Amniotic epithelial cell (primary cell): ENCODE measurements around the gene SCAMP3.
"Not testable (repeated sequence)": the region's sequence is repeated elsewhere in the genome, so short reads cannot be mapped to it uniquely, and the experiment has no call there.

Experiments
- DNase-seq: peaks from one replicate; pipeline ENCODE4 v3.0.0-alpha.2; 2010; ENCODE audit warnings: low read depth

Gene SCAMP3

GRCh38 chr1:155227261-155228095 lies 34.7 kb downstream of the SCAMP3 start:
- DNase-seq: peak; percentile 98

- DNase-seq: no peak
Observed at GRCh38 chr1:155226910-155227260, 35.3 kb downstream of the SCAMP3 start.

- DNase-seq: peak; percentile 74
Observed at GRCh38 chr1:155226188-155226909, 35.8 kb downstream of the SCAMP3 start.

GRCh38 chr1:155225404-155225759 lies 36.8 kb downstream of the SCAMP3 start:
- DNase-seq: not testable (repeated sequence)

DNA sequence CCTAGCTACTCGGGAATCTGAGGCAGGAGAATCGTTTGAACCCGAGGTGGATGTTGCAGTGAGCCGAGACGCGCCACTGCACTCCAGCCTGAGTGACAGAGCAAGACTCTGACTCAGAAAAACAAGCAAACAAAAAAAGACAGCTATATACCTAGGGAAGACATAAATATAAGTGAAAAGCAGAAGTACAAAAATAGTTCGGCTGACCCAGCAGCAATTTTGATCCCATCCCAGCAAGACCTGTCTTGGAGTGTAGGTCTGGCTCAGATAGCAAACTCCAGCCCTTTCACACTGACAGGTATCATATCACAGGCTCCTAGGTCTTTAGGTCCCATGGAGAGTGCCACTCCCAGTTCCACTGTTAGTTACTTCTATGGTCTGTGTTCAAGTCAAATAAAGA lies 39.1 kb downstream of the SCAMP3 start:
- DNase-seq: no peak

DNA sequence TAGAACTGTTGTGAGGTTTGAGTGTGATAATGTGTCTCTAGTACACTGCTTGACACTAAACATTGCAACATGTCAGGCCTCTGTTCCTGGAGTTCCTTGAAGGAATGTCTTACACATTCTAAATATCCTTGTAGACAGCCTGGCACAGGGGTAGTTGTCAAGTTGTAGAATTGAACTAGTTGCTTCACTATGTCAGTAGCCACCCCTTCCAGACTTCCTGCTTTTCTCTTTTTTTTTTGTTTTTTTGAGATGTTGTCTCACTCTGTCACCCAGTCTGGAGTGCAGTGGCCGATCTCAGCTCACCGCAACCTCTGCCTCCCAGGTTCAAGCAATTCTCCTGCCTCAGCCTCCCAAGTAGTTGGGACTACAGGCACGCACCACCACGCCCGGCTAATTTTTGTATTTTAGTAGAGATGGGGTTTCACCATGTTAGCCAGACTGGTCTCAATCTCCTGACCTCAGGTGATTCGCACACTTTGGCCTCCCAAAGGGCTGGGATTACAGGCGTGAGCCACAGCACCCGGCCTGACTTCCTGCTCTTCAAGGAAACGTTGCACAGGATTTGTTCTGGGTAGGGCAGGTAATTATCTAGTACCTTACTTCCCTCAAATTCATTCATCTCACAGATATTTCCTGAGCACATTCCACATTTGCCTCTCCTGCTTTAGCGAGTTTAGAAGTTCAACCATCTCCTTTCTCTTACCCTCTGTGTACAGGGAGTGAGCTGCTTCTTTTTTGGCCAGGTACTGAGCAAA lies 41.8 kb downstream of the SCAMP3 start:
- not testable (repeated sequence) for DNase-seq

- DNase-seq: no peak
Observed at GRCh38 chr1:155219592-155220031, 42.5 kb downstream of the SCAMP3 start.

GRCh38 chr1:155218854-155219591 lies 43.1 kb downstream of the SCAMP3 start:
- peak; percentile 74 for DNase-seq

- not testable (repeated sequence) for DNase-seq
Observed at GRCh38 chr1:155214702-155215101, 47.5 kb downstream of the SCAMP3 start.

DNA sequence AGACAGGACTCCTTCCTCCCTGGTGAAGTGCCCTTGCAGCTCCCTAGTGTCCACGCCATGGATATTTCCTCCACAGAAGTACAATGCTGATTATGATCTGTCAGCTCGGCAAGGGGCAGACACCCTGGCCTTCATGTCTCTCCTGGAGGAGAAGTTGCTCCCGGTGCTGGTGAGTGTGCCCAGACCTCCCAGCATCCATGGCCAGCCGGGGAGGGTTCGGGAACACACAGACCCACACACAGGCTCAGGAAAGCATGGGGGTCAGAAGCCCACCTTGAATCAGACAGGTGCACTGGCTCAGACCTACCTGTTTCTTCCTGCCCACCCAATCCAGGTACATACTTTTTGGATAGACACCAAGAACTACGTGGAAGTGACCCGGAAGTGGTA lies 50.1 kb downstream of the SCAMP3 start:
- DNase-seq: not testable (repeated sequence)

DNA sequence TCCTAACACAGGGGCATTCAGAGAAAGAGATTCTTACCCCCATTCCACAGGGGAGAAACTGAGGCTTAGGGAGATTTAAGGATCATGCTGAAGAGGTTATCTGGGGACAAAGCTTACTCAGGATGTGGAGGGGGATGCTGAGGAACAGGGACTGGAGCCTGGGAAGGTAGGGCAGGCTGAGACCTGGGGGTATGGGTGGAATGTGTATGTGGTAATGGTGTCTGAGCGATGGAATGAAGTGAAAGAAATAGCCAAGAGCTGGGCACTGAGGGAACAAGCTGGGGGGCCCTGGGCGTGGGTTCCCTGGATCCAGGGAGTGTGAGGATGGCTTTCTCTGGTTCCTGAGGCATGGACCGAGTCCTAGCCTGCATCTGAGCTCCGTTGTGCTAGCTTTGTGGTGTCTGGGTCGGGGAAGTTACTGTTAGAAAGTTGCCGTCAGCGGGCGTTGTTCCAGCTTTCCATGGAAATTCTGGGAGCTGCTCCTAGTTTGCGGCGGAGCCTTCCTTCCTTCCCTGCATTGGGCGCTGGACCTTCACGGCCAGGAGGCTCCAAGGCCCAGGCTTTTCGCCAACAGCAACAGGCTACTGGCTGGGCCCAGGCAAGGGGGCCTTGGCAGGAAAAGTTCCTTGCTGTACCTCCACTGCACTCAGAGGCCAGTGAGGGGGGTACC lies 50.6 kb downstream of the SCAMP3 start:
- DNase-seq: peak; percentile 16

- DNase-seq: no peak
Observed at GRCh38 chr1:155210314-155211104, 51.7 kb downstream of the SCAMP3 start.

- no peak for DNase-seq
Observed at GRCh38 chr1:155209312-155209721, 52.8 kb downstream of the SCAMP3 start.

- peak; percentile 73 for DNase-seq
Observed at GRCh38 chr1:155208541-155209311, 53.4 kb downstream of the SCAMP3 start, which contains the start of gene MTX1. TSS of gene MTX1 (plus strand) at chr1:155208695. CDS start at chr1:155208805, 110 bp downstream.

DNA sequence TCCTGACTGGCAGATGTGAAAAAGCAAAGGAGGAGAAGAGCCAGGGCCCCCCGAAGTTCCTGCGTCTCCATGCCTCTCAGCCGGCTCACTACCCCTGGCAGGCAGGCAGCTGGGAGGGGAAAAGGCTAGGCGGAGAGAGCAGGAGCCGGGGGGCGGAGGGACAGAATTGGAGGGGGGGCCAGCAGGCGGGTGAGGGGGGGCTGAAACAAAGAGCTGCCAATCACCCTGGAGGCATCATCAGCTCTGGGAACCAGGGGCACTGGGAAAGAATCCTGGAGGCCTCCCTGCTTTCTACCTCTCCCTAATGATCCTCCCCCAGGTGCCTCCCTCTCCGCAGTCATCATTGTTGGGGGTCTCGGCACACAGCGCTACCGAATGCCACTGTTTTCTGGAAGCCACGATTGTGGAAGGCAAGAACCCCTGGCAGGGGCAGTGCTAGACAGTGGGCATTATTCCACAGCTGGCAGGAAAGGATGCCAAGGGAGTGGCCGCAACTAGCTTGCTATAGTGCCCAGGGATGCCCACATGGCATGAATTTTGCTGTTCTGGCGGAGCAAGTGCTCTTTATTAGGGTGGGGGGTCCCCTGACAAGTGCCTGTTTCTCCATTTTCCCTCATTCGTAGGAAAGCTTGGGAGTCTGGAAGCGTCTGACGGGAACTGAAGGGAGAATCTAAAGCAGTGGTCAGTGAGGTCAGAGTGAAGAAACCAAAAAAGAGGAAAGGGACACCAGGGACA lies 54.2 kb downstream of the SCAMP3 start, which contains the start of gene THBS3:
TSS of gene THBS3 (minus strand) at position 92 of the 735 bp plus-strand sequence. CDS start at position 71, 21 bp downstream.
- peak; percentile 12 for DNase-seq

- peak; percentile 71 for DNase-seq
Observed at GRCh38 chr1:155206891-155207805, 55.0 kb downstream of the SCAMP3 start.
